Fibroblast of pulmonary artery (primary cell): ENCODE results near the gene ADAMTS8.

Source experiments
- DNase-seq: peaks from one replicate; pipeline ENCODE4 v3.0.0-alpha.2; 2010; ENCODE audit warnings: low read depth
- H3K4me3 ChIP-seq: replicated peaks from 2 replicates; pipeline ENCODE4 v1.5.1; 2011; ENCODE audit warnings: low read depth, mild to moderate bottlenecking, control low read depth, low read length, moderate library complexity
- CTCF ChIP-seq: IDR thresholded peaks from 2 replicates; pipeline ENCODE4 v1.5.1; 2011; ENCODE audit warnings: mild to moderate bottlenecking, control low read depth, low read length, inconsistent platforms; ENCODE audit errors: missing control alignments

ADAMTS8 gene

GRCh38 chr11:130416906-130417305 lies 11.5 kb downstream of the ADAMTS8 start:
- TF ChIP-seq CTCF, result no peak
- no peak overlapping the region for H3K4me3 ChIP-seq
- no peak for DNase-seq

GRCh38 chr11:130416530-130416882 lies 11.9 kb downstream of the ADAMTS8 start:
- no peak overlapping the region for H3K4me3 ChIP-seq
- no peak for TF ChIP-seq CTCF
- no peak for DNase-seq

GRCh38 chr11:130415731-130416529 lies 12.5 kb downstream of the ADAMTS8 start:
- no peak for DNase-seq
- TF ChIP-seq CTCF, result no peak
- H3K4me3 ChIP-seq, result no peak overlapping the region

- DNase-seq, result no peak
- H3K4me3 ChIP-seq, result no peak overlapping the region
- TF ChIP-seq CTCF, result no peak
Observed at GRCh38 chr11:130414107-130415080, 14.0 kb downstream of the ADAMTS8 start.

GRCh38 chr11:130413405-130414106 lies 14.9 kb downstream of the ADAMTS8 start:
- TF ChIP-seq CTCF, result no peak
- peak; percentile 56 for DNase-seq
- H3K4me3 ChIP-seq, result no peak overlapping the region

- no peak for TF ChIP-seq CTCF
- H3K4me3 ChIP-seq, result no peak overlapping the region
- no peak for DNase-seq
Observed at GRCh38 chr11:130411223-130411622, 17.2 kb downstream of the ADAMTS8 start.
